Epithelial cell of esophagus (primary cell): ENCODE data around the gene CTSL.
A peak's percentile ranks its signal among the peaks of the same experiment; 100 is the strongest.
"Not testable (repeated sequence)": the region's sequence is repeated elsewhere in the genome, so short reads cannot be mapped to it uniquely, and the experiment has no call there.

Source experiments
- DNase-seq: peaks from one replicate; pipeline ENCODE4 v3.0.0; 2010; ENCODE audit warnings: low read depth
- H3K4me3 ChIP-seq: 2 replicates; pipeline ENCODE4 v1.5.1; 2011; ENCODE audit warnings: mild to moderate bottlenecking, low read length, control low read depth
- CTCF ChIP-seq: IDR thresholded peaks from 2 replicates; pipeline ENCODE4 v1.5.1; 2011; ENCODE audit warnings: low read depth, mild to moderate bottlenecking, low read length, control low read depth, inconsistent platforms; ENCODE audit not compliant: insufficient read depth; ENCODE audit errors: missing control alignments

The CTSL gene

GRCh38 chr9:87751423-87751822 is 25.5 kb downstream of the CTSL start:
- H3K4me3 ChIP-seq = no peak overlapping the region
- TF ChIP-seq CTCF = no peak
- DNase-seq = no peak

GRCh38 chr9:87751868-87752267 is 25.9 kb downstream of the CTSL start:
- no peak overlapping the region for H3K4me3 ChIP-seq
- TF ChIP-seq CTCF = no peak
- no peak for DNase-seq

GRCh38 chr9:87753313-87753712 is 27.4 kb downstream of the CTSL start:
- no peak for DNase-seq
- no peak for TF ChIP-seq CTCF

GRCh38 chr9:87758330-87758729 is 32.4 kb downstream of the CTSL start:
- not testable (repeated sequence) for H3K4me3 ChIP-seq, DNase-seq

More at GRCh38 chr9:87753313-87753712, 27.4 kb downstream of the CTSL start:
- no peak overlapping the region for H3K4me3 ChIP-seq

- not testable (repeated sequence) for DNase-seq, H3K4me3 ChIP-seq
Observed at GRCh38 chr9:87759980-87760379, 34.1 kb downstream of the CTSL start.

GRCh38 chr9:87760529-87760928 is 34.6 kb downstream of the CTSL start:
- DNase-seq = no peak
- no peak for TF ChIP-seq CTCF
- no peak overlapping the region for H3K4me3 ChIP-seq

GRCh38 chr9:87763286-87763685 is 37.4 kb downstream of the CTSL start:
- peak; percentile 95 for DNase-seq
- no peak overlapping the region for H3K4me3 ChIP-seq
- no peak for TF ChIP-seq CTCF

GRCh38 chr9:87765521-87765920 is 39.6 kb downstream of the CTSL start:
- no peak overlapping the region for H3K4me3 ChIP-seq
- no peak for TF ChIP-seq CTCF
- DNase-seq = peak; percentile 59
